Ovary (tissue), 9 donors: ENCODE results near the gene ATXN1. TPM values are rescaled to one million over a fixed set of nuclear protein-coding genes. Genes with fewer than 3 reads are reported as not detected.

ENCODE experiments used
- DNase-seq, 5 donors: peaks; one replicate each; pipeline ENCODE4 v3.0.0-alpha.2; 2019 to 2020
- H3K27ac ChIP-seq, 2 donors: fragments of 200-600 bp; one replicate each; pipeline versions ENCODE4 v1.5.1 to v1.8.0; 2019 to 2022
- H3K27me3 ChIP-seq: fragments of 200-600 bp; one replicate; pipeline ENCODE4 v1.8.0; 2022
- H3K36me3 ChIP-seq: fragments of 200-600 bp; sonication (generic); one replicate; pipeline ENCODE4 v1.5.1; 2019
- H3K4me1 ChIP-seq: one replicate; pipeline ENCODE4 v1.8.1; 2013; ENCODE audit warnings: mild to moderate bottlenecking, moderate library complexity; ENCODE audit not compliant: insufficient read depth
- H3K4me3 ChIP-seq: fragments of 200-600 bp; sonication (generic); one replicate; pipeline ENCODE4 v1.5.1; 2017
- H3K9me3 ChIP-seq, 2 donors: fragments of 200-600 bp in 1 of 2; sonication (generic) in 1 of 2; one replicate each; pipeline versions ENCODE4 v1.5.1 to v1.8.1; 2013 to 2019; ENCODE audit warnings: mild to moderate bottlenecking in 1 of 2, moderate library complexity in 1 of 2
- CTCF ChIP-seq, 3 donors: fragments of 450-650 bp in 2 of 3; fragments of 200-600 bp in 1 of 3; IDR thresholded peaks; one replicate each; pipeline versions ENCODE4 v1.5.1 to v1.8.0; 2016 to 2022; ENCODE audit warnings: antibody characterized with exemption in 3 of 3, mild to moderate bottlenecking in 1 of 3
- EP300 ChIP-seq: sonication (generic); formaldehyde crosslinking; IDR thresholded peaks from one replicate; pipeline ENCODE4 v1.6.1; 2017; ENCODE audit warnings: antibody characterized with exemption
- POLR2A ChIP-seq: fragments of 450-650 bp; IDR thresholded peaks from one replicate; pipeline ENCODE4 v1.6.1; 2017; ENCODE audit warnings: antibody characterized with exemption, mild to moderate bottlenecking, moderate library complexity
- WGBS, 3 donors: extraction: QIAGEN DNeasy Blood & Tissue Kit in 1 of 3; methylation state at CpG; one replicate each; pipeline versions ENCODE4 v1.1.5 to v1.1.7; 2013 to 2017; 5-methylcytosine and 5-hydroxymethylcytosine counted together
- intact Hi-C, 4 donors: fragments of 100-400 bp; cut with DNase I; formaldehyde crosslinking; loops; one replicate each; pipeline versions ENCODE4 v1.11.0 to v1.15.1; 2022 to 2023
- polyA plus RNA-seq, 2 donors: library from polyadenylated mRNA; stranded (reverse); fragments of 200-250 nt in 1 of 2; fragments of 350-450 nt in 1 of 2; fragmentation: Illumina TruSeq in 1 of 2; extraction: RNeasy Lipid Tissue Mini Kit (QIAGEN cat#74804) in 1 of 2; gene quantifications; one replicate each; pipeline ENCODE4 v1.2.3, GENCODE V29; 2013 to 2014
- total RNA-seq, 7 donors: library from RNA; depleted of rRNA in 2 of 7; stranded (reverse); fragments of >200 nt in 2 of 7; fragmentation: NEBNext Ultra II Directional in 3 of 7; extraction: Animal tissue kit (Norgen Biotek cat#: 25700) in 3 of 7; gene quantifications; one replicate each; pipeline versions ENCODE4 v1.1.0 to v1.2.4, GENCODE V29; 2016 to 2023
- donor health status: DM: no; HTN: no; CAD: no; lungs with moderate emphysema.
- donor health status: DM: no; HTN: no; CAD: no.
- donor health status: Bipolar disorder and iron deficiency.
- donor health status: DM: yes; HTN: yes; CAD: no.
- donor health status: DM: no; HTN: no; CAD: no.
- donor health status: DM: yes; HTN: yes; CAD: no.

Gene ATXN1
- total and polyA plus RNA-seq, 9 donors, result 7.3 to 38.2 (median 30.4) TPM

- intact Hi-C loops, result no loop called here
- TF ChIP-seq EP300 (no peak), CTCF (IDR thresholded peaks at IDR 0.05) (peak in 1 of 3 donors; percentile 19)
- peak in 1 of 5 donors; percentile 56 for DNase-seq
- H3K36me3 ChIP-seq, result no peaks in the 10 kb centered on the region
- peak overlapping the region; percentile 39 to 50 for H3K27ac ChIP-seq
- 11 to 20% (median 17%) methylated on average over 7 of the region's 7 CpGs for WGBS, 3 donors
- H3K4me1 ChIP-seq, result peaks cover 2% of the 10 kb centered on the region
- H3K27me3 ChIP-seq, result no peaks in the 10 kb centered on the region
- H3K9me3 ChIP-seq, result no peaks in the 10 kb centered on the region
- no peak overlapping the region for H3K4me3 ChIP-seq
These were observed 48.3 kb downstream of the ATXN1 start for GRCh38 chr6:16712931-16713484.

GRCh38 chr6:16712255-16712930, 48.9 kb downstream of the ATXN1 start:
- Histone ChIP-seq H3K27ac (peak overlapping the region; percentile 21 to 39), H3K27me3 (no peaks in the 10 kb centered on the region), H3K4me3 (no peak overlapping the region), H3K4me1 (peaks cover 2% of the 10 kb centered on the region), H3K36me3 (no peaks in the 10 kb centered on the region), H3K9me3 (no peaks in the 10 kb centered on the region)
- WGBS, 3 donors, result 32 to 35% (median 32%) methylated on average over 12 of the region's 12 CpGs
- intact Hi-C loops, result no loop called here
- TF ChIP-seq POLR2A (no peak), EP300 (no peak), CTCF (IDR thresholded peaks at IDR 0.05) (no peak)
- no peak for DNase-seq

- 94 to 96% (median 94%) methylated on average over 8 of the region's 8 CpGs for WGBS, 3 donors
These were observed 49.6 kb downstream of the ATXN1 start for GRCh38 chr6:16711546-16712254.

More at GRCh38 chr6:16711546-16712254, 49.6 kb downstream of the ATXN1 start:
- Histone ChIP-seq H3K9me3 (no peaks in the 10 kb centered on the region), H3K4me3 (no peak overlapping the region), H3K27ac (peak overlapping the region in 1 of 2 donors; percentile 21), H3K4me1 (peaks cover 2% of the 10 kb centered on the region), H3K36me3 (no peaks in the 10 kb centered on the region), H3K27me3 (no peaks in the 10 kb centered on the region)
- intact Hi-C loops, result no loop called here
- TF ChIP-seq POLR2A (no peak), CTCF (IDR thresholded peaks at IDR 0.05) (no peak), EP300 (no peak)
- no peak for DNase-seq
